Chondrocyte (in vitro differentiated cells): ENCODE measurements around the gene WFS1. TPM values are rescaled to one million over a fixed set of nuclear protein-coding genes. Genes with fewer than 3 reads are reported as not detected.

Source experiments
- DNase-seq: peaks from one replicate; pipeline ENCODE4 v3.0.0; 2021; ENCODE audit warnings: mixed read lengths, low spot score
- H3K27ac Mint-ChIP-seq: one replicate; pipeline ENCODE4 v1.8.0; 2021; ENCODE audit warnings: mild to moderate bottlenecking, moderate library complexity, mixed read lengths; ENCODE audit not compliant: unreplicated experiment
- H3K27me3 Mint-ChIP-seq: 2 replicates; pipeline ENCODE4 v1.8.0; 2021; ENCODE audit warnings: low read depth, mixed read lengths
- H3K36me3 Mint-ChIP-seq: 2 replicates; pipeline ENCODE4 v1.8.0; 2021; ENCODE audit warnings: low read depth, mixed read lengths
- H3K4me1 Mint-ChIP-seq: 2 replicates; pipeline ENCODE4 v1.8.0; 2021; ENCODE audit warnings: low read depth, mild to moderate bottlenecking, mixed read lengths
- H3K4me3 Mint-ChIP-seq: one replicate; pipeline ENCODE4 v1.8.0; 2021; ENCODE audit warnings: mild to moderate bottlenecking, moderate library complexity, mixed read lengths; ENCODE audit not compliant: unreplicated experiment
- H3K9me3 Mint-ChIP-seq: 2 replicates; pipeline ENCODE4 v1.8.0; 2021; ENCODE audit warnings: low read depth, mixed read lengths
- long read RNA-seq: library from polyadenylated mRNA; stranded (forward); transcript quantifications from one replicate; pipeline ENCODE4 v2.0.0, GENCODE V29; 2021
- total RNA-seq: library from RNA; stranded (reverse); gene quantifications from 3 replicates; pipeline ENCODE4 v1.2.1, GENCODE V29; 2021
- TF ChIP-seq, protein P1 (sequence below): fragments of 200-600 bp; sonication (generic); IDR thresholded peaks from 2 replicates; pipeline ENCODE4 v1.5.0; 2021; ENCODE audit warnings: antibody characterized with exemption, mild to moderate bottlenecking, moderate library complexity

WFS1 gene, protein sequence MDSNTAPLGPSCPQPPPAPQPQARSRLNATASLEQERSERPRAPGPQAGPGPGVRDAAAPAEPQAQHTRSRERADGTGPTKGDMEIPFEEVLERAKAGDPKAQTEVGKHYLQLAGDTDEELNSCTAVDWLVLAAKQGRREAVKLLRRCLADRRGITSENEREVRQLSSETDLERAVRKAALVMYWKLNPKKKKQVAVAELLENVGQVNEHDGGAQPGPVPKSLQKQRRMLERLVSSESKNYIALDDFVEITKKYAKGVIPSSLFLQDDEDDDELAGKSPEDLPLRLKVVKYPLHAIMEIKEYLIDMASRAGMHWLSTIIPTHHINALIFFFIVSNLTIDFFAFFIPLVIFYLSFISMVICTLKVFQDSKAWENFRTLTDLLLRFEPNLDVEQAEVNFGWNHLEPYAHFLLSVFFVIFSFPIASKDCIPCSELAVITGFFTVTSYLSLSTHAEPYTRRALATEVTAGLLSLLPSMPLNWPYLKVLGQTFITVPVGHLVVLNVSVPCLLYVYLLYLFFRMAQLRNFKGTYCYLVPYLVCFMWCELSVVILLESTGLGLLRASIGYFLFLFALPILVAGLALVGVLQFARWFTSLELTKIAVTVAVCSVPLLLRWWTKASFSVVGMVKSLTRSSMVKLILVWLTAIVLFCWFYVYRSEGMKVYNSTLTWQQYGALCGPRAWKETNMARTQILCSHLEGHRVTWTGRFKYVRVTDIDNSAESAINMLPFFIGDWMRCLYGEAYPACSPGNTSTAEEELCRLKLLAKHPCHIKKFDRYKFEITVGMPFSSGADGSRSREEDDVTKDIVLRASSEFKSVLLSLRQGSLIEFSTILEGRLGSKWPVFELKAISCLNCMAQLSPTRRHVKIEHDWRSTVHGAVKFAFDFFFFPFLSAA
- total RNA-seq, result 47.7 to 54.6 TPM (median 48.0 TPM) in 3 replicates
- long read RNA-seq, transcript WFS1-202 (8 exons, 3,255 nt), result minor isoform, 34 of 204 reads
- long read RNA-seq, transcript WFS1-201 (8 exons, 3,640 nt), result major isoform, 131 of 204 reads
- long read RNA-seq, partial matches to known transcripts, result 4 of 204 reads
- long read RNA-seq, other reads (novel, unspliced or antisense), result 34 of 204 reads

GRCh38 chr4:6269616-6270511, at the start of gene WFS1:
TSS of gene WFS1 (plus strand) at chr4:6269850. CDS start at chr4:6277456, 7,606 bp downstream.
- peaks cover 49% of the 10 kb centered on the region for H3K4me1 Mint-ChIP-seq
- TF ChIP-seq, protein P1, sequence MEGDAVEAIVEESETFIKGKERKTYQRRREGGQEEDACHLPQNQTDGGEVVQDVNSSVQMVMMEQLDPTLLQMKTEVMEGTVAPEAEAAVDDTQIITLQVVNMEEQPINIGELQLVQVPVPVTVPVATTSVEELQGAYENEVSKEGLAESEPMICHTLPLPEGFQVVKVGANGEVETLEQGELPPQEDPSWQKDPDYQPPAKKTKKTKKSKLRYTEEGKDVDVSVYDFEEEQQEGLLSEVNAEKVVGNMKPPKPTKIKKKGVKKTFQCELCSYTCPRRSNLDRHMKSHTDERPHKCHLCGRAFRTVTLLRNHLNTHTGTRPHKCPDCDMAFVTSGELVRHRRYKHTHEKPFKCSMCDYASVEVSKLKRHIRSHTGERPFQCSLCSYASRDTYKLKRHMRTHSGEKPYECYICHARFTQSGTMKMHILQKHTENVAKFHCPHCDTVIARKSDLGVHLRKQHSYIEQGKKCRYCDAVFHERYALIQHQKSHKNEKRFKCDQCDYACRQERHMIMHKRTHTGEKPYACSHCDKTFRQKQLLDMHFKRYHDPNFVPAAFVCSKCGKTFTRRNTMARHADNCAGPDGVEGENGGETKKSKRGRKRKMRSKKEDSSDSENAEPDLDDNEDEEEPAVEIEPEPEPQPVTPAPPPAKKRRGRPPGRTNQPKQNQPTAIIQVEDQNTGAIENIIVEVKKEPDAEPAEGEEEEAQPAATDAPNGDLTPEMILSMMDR, result no peak

GRCh38 chr4:6221301-6221850, 48.3 kb upstream of the WFS1 start:
- TF ChIP-seq, protein P1, result no peak
- peaks cover 65% of the 10 kb centered on the region for H3K27me3 Mint-ChIP-seq
- H3K27ac Mint-ChIP-seq, result no peak overlapping the region
- H3K4me1 Mint-ChIP-seq, result no peaks in the 10 kb centered on the region
- peak overlapping the region; percentile 44 for H3K4me3 Mint-ChIP-seq
- peaks cover 5% of the 10 kb centered on the region for H3K9me3 Mint-ChIP-seq
- DNase-seq, result no peak
- peaks cover 4% of the 10 kb centered on the region for H3K36me3 Mint-ChIP-seq

More at GRCh38 chr4:6269616-6270511, at the start of gene WFS1:
- H3K9me3 Mint-ChIP-seq, result no peaks in the 10 kb centered on the region
- H3K27ac Mint-ChIP-seq, result peak within 1 kb of the TSS; percentile 93
- H3K27me3 Mint-ChIP-seq, result peaks cover 14% of the 10 kb centered on the region
- H3K4me3 Mint-ChIP-seq, result peak within 1 kb of the TSS; percentile 89
- DNase-seq, result peak; percentile 99
- H3K36me3 Mint-ChIP-seq, result no peaks in the 10 kb centered on the region

DNA sequence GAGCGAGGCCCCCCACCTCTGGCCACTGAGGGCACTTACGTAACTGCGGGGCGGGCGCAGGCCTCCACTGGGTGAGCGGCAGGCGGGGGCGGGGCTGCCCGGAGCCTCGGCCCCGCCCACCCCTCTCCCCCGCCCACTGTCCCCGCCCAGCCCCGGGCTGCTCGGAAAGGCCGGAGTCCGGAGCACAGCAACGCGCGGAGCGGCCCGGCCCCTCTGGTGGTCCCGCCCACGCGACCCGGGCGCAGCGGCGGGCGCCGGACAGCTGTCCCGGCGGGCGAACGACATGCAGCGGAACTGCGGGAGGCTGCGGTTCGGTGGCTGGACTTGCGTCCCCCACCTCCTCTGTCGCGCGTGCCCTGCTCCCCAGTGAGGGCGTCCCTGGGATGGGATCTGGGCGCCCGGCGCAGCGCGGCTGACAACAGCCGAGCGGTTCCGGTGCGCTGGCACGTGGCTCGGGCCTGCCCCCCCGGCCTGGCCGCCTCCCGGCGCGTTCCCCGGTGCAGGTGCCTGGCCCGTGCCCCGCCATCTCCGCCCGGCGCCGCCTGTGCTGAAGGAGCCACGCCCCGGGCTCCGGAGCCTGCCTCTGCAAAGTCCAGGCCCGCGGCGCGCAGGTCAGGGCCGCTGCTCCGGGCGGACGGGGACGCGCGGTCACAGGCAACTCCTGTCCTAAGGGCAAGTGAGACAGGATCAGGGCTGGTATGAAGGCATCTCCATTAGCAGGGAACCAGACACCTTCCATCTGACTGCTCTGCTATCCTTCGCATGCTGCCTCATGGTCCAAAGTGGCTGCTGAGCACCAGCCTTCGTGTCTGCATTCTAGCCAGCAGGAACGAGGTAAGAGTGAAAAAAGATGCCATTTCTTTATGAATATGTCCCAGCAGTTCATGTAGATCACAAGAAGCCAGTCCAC, 47.5 kb upstream of the WFS1 start:
- Mint-ChIP-seq H3K4me3 (peak overlapping the region; percentile 44), H3K27me3 (peaks cover 60% of the 10 kb centered on the region)
- DNase-seq, result no peak

DNA sequence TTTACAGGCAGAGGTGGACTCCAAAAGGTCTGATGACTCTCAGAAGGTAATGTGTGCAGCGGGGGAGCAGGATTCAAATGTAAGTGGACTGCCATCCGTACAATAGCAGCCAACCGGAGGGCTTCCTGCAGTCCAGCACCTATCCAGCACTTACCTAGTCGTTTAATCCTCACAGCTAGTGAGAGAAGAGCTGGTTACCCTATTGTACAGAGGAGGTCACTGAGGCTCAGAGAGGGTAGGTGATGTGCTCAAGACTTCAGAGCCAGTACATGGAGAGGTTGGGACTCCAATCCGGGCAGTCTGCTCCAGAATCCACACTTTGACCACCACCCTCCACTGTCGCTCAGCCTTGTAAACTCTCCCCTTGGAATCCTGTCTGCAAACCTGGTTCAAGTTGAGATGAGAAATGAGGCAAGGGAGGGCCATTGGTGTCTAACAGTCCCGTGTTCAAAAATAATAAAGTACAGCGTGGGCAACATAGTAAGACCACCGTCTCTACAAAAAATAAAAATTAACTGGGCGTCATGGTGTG, 46.8 kb upstream of the WFS1 start:
- no peak overlapping the region for H3K27ac Mint-ChIP-seq
- no peaks in the 10 kb centered on the region for H3K4me1 Mint-ChIP-seq
- H3K36me3 Mint-ChIP-seq, result no peaks in the 10 kb centered on the region
- H3K27me3 Mint-ChIP-seq, result peaks cover 53% of the 10 kb centered on the region
- H3K4me3 Mint-ChIP-seq, result no peak overlapping the region
- no peaks in the 10 kb centered on the region for H3K9me3 Mint-ChIP-seq
- no peak for DNase-seq
- TF ChIP-seq, protein P1, result no peak

More for the DNA sequence above, 47.5 kb upstream of the WFS1 start:
- TF ChIP-seq, protein P1, result no peak
- H3K27ac Mint-ChIP-seq, result no peak overlapping the region
- H3K9me3 Mint-ChIP-seq, result no peaks in the 10 kb centered on the region
- no peaks in the 10 kb centered on the region for H3K36me3 Mint-ChIP-seq
- no peaks in the 10 kb centered on the region for H3K4me1 Mint-ChIP-seq
